Neural crest cell (in vitro differentiated cells): ENCODE measurements around the gene DRAP1. TPM values are rescaled to one million over a fixed set of nuclear protein-coding genes. Genes with fewer than 3 reads are reported as not detected.
A peak's percentile ranks its signal among the peaks of the same experiment; 100 is the strongest.

Source experiments
- DNase-seq: peaks from one replicate; pipeline ENCODE4 v3.0.0; 2021; ENCODE audit warnings: low read depth, mixed read lengths, low spot score
- H3K27ac Mint-ChIP-seq: one replicate; pipeline ENCODE4 v1.8.0; 2021; ENCODE audit warnings: mild to moderate bottlenecking, mixed read lengths; ENCODE audit not compliant: unreplicated experiment
- H3K27me3 Mint-ChIP-seq: 2 replicates; pipeline ENCODE4 v1.8.0; 2021; ENCODE audit warnings: low read depth, mild to moderate bottlenecking, mixed read lengths
- H3K36me3 Mint-ChIP-seq: 2 replicates; pipeline ENCODE4 v1.8.0; 2021; ENCODE audit warnings: low read depth, mild to moderate bottlenecking, mixed read lengths
- H3K4me1 Mint-ChIP-seq: 2 replicates; pipeline ENCODE4 v1.8.0; 2021; ENCODE audit warnings: mixed read lengths
- H3K4me3 Mint-ChIP-seq: one replicate; pipeline ENCODE4 v1.8.0; 2021; ENCODE audit warnings: mild to moderate bottlenecking, mixed read lengths
- H3K9me3 Mint-ChIP-seq: 2 replicates; pipeline ENCODE4 v1.8.0; 2021; ENCODE audit warnings: mixed read lengths
- total RNA-seq: library from RNA; stranded (reverse); gene quantifications from 2 replicates; pipeline ENCODE4 v1.2.1, GENCODE V29; 2021
- TF ChIP-seq, protein P1 (sequence below): fragments of 200-600 bp; sonication (generic); conservative IDR thresholded peaks from 2 replicates; pipeline ENCODE4 v1.5.0; 2021; ENCODE audit warnings: antibody characterized with exemption, mild to moderate bottlenecking

Gene DRAP1
- total RNA-seq, 1 donor from 2014 or later, result 101 TPM

DNA sequence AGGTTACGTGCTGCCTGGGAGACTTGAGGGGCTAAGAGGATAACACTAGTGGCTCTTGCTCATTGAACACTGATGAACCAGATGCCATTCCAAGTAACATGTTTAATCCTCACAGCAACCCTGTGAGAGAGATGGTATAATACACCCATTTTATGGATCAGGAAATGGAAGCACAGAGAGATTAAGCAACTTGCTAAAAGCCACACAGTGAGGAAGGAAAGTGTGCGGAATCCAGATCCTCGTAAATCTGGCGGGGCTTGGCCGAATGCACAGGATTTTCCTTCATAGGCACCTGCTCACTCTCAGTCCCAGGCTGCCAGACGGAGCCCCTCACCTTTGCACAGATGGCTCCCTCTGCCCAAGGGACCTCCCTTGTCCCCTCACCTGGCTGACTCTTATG is 11.3 kb upstream of the DRAP1 start:
- Mint-ChIP-seq H3K36me3 (no peaks in the 10 kb centered on the region), H3K27ac (no peak overlapping the region), H3K9me3 (no peaks in the 10 kb centered on the region), H3K4me3 (no peak overlapping the region), H3K27me3 (peaks cover 16% of the 10 kb centered on the region), H3K4me1 (peaks cover 24% of the 10 kb centered on the region)
- DNase-seq, result no peak
- TF ChIP-seq, protein P1, sequence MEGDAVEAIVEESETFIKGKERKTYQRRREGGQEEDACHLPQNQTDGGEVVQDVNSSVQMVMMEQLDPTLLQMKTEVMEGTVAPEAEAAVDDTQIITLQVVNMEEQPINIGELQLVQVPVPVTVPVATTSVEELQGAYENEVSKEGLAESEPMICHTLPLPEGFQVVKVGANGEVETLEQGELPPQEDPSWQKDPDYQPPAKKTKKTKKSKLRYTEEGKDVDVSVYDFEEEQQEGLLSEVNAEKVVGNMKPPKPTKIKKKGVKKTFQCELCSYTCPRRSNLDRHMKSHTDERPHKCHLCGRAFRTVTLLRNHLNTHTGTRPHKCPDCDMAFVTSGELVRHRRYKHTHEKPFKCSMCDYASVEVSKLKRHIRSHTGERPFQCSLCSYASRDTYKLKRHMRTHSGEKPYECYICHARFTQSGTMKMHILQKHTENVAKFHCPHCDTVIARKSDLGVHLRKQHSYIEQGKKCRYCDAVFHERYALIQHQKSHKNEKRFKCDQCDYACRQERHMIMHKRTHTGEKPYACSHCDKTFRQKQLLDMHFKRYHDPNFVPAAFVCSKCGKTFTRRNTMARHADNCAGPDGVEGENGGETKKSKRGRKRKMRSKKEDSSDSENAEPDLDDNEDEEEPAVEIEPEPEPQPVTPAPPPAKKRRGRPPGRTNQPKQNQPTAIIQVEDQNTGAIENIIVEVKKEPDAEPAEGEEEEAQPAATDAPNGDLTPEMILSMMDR, result no peak

GRCh38 chr11:65911682-65912568 is 7.3 kb upstream of the DRAP1 start:
- peak; percentile 36 for DNase-seq
- Mint-ChIP-seq H3K9me3 (no peaks in the 10 kb centered on the region), H3K4me3 (peak overlapping the region; percentile 44)

GRCh38 chr11:65912845-65913244 is 6.4 kb upstream of the DRAP1 start:
- Mint-ChIP-seq H3K27ac (no peak overlapping the region), H3K4me3 (no peak overlapping the region), H3K36me3 (no peaks in the 10 kb centered on the region), H3K4me1 (peaks cover 32% of the 10 kb centered on the region), H3K27me3 (peaks cover 6% of the 10 kb centered on the region), H3K9me3 (no peaks in the 10 kb centered on the region)
- DNase-seq, result no peak
- TF ChIP-seq, protein P1, result no peak

More at GRCh38 chr11:65911682-65912568, 7.3 kb upstream of the DRAP1 start:
- TF ChIP-seq, protein P1, result peak; percentile 25
- Mint-ChIP-seq H3K36me3 (no peaks in the 10 kb centered on the region), H3K27ac (peak overlapping the region; percentile 87), H3K4me1 (peaks cover 28% of the 10 kb centered on the region), H3K27me3 (peaks cover 6% of the 10 kb centered on the region)

- TF ChIP-seq, protein P1, result no peak
- DNase-seq, result no peak
- H3K4me3 Mint-ChIP-seq, result peak overlapping the region; percentile 70
- no peaks in the 10 kb centered on the region for H3K36me3 Mint-ChIP-seq
- H3K27me3 Mint-ChIP-seq, result no peaks in the 10 kb centered on the region
- no peak overlapping the region for H3K27ac Mint-ChIP-seq
- H3K4me1 Mint-ChIP-seq, result peaks cover 32% of the 10 kb centered on the region
- no peaks in the 10 kb centered on the region for H3K9me3 Mint-ChIP-seq
Observed at GRCh38 chr11:65915101-65915820, 4.0 kb upstream of the DRAP1 start.

DNA sequence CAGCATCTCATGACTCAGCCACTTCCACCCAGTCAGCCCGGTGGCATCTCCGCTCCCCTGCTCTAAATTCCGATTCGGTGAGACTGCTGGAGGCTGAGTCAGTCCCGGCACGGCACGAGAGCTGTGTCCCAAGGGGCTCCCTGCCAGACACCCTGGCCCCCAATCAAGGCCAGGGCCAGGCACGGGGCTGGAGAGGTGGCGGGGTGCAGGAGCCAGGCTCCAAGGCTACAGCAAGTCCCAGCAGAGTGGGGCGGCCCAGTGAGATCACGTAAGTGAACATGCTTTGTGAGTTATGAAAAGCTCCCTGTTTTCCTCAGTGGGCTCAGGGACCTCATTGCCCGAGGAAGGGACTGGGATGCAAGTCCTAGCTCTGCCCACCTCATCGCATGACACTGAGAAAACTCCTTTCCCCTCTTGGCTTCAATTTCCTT is 3.4 kb upstream of the DRAP1 start:
- Mint-ChIP-seq H3K4me3 (peak overlapping the region; percentile 89), H3K4me1 (peaks cover 34% of the 10 kb centered on the region), H3K27ac (no peak overlapping the region), H3K27me3 (no peaks in the 10 kb centered on the region), H3K9me3 (no peaks in the 10 kb centered on the region), H3K36me3 (no peaks in the 10 kb centered on the region)
- TF ChIP-seq, protein P1, result no peak
- DNase-seq, result no peak
